Hepatocyte (in vitro differentiated cells): Measurements from ENCODE around the gene TIMMDC1. TPM values are rescaled to one million over a fixed set of nuclear protein-coding genes. Genes with fewer than 3 reads are reported as not detected.

ENCODE experiments used
- DNase-seq: peaks from one replicate; pipeline ENCODE4 v3.0.0-alpha.2; 2016; ENCODE audit warnings: low spot score
- H2AFZ ChIP-seq: fragments of 200-600 bp; sonication (generic); 2 replicates; pipeline ENCODE4 v1.6.0; 2016; ENCODE audit warnings: antibody characterized with exemption, mild to moderate bottlenecking
- H3K27ac ChIP-seq: fragments of 200-600 bp; sonication (generic); 2 replicates; pipeline ENCODE4 v1.5.1; 2016; ENCODE audit warnings: mild to moderate bottlenecking
- H3K27me3 ChIP-seq: fragments of 200-600 bp; sonication (generic); 2 replicates; pipeline ENCODE4 v1.6.1; 2016
- H3K36me3 ChIP-seq: fragments of 200-600 bp; sonication (generic); replicated peaks from 2 replicates; pipeline ENCODE4 v1.5.1; 2016; ENCODE audit warnings: low read depth; ENCODE audit not compliant: insufficient read depth
- H3K4me1 ChIP-seq: fragments of 200-600 bp; sonication (generic); 2 replicates; pipeline ENCODE4 v1.5.1; 2016; ENCODE audit warnings: mild to moderate bottlenecking, moderate library complexity; ENCODE audit not compliant: insufficient read depth
- H3K4me2 ChIP-seq: fragments of 200-600 bp; sonication (generic); 2 replicates; pipeline ENCODE4 v1.6.0; 2016
- H3K4me3 ChIP-seq: fragments of 200-600 bp; sonication (generic); 2 replicates; pipeline ENCODE4 v1.5.1; 2016; ENCODE audit warnings: mild to moderate bottlenecking
- H3K79me2 ChIP-seq: fragments of 200-600 bp; sonication (generic); 2 replicates; pipeline ENCODE4 v1.6.0; 2017; ENCODE audit warnings: mild to moderate bottlenecking
- H3K9me2 ChIP-seq: fragments of 200-600 bp; sonication (generic); replicated peaks from 2 replicates; pipeline ENCODE4 v1.6.0; 2017; ENCODE audit warnings: mild to moderate bottlenecking; ENCODE audit not compliant: insufficient read depth
- H3K9me3 ChIP-seq: fragments of 200-600 bp; sonication (generic); 2 replicates; pipeline ENCODE4 v1.5.1; 2016; ENCODE audit warnings: low read depth, mild to moderate bottlenecking
- H4K20me1 ChIP-seq: fragments of 200-600 bp; sonication (generic); 2 replicates; pipeline ENCODE4 v1.6.0; 2016; ENCODE audit warnings: mild to moderate bottlenecking; ENCODE audit not compliant: insufficient read depth, poor library complexity, severe bottlenecking
- EZH2 ChIP-seq: fragments of 200-600 bp; sonication (generic); IDR thresholded peaks from 2 replicates; pipeline ENCODE4 v1.6.1; 2016; ENCODE audit warnings: antibody characterized with exemption, mild to moderate bottlenecking, borderline replicate concordance
- EZH2phosphoT487 ChIP-seq: fragments of 200-600 bp; sonication (generic); IDR thresholded peaks from one replicate; pipeline ENCODE4 v1.6.1; 2018; ENCODE audit warnings: antibody characterized with exemption, mild to moderate bottlenecking, low read depth, moderate library complexity; ENCODE audit not compliant: unreplicated experiment, severe bottlenecking
- WGBS: methylation state at CpG from one replicate; pipeline ENCODE4 v1.1.6; 2016; ENCODE audit warnings: low lambda C conversion rate; ENCODE audit errors: missing lambda C conversion rate; 5-methylcytosine and 5-hydroxymethylcytosine counted together
- polyA plus RNA-seq: library from polyadenylated mRNA; unstranded; fragments of >200 nt; fragmentation: Nextera tagmentation; extraction: Ambion mirVana; gene quantifications from 2 replicates; pipeline ENCODE4 v1.2.1, GENCODE V29; 2016
- total RNA-seq: library from RNA; depleted of rRNA; stranded (reverse); fragments of >200 nt; gene quantifications from 2 replicates; pipeline ENCODE4 v1.2.3, GENCODE V29; 2014
- TF ChIP-seq, protein P1 (sequence below): fragments of 200-600 bp; sonication (generic); IDR thresholded peaks from 2 replicates; pipeline ENCODE4 v1.5.1; 2016; ENCODE audit warnings: antibody characterized with exemption, mild to moderate bottlenecking; ENCODE audit not compliant: poor library complexity

Gene TIMMDC1
- total and polyA plus RNA-seq, 2 experiments from 2014 or later = 47.8 to 140 TPM

DNA sequence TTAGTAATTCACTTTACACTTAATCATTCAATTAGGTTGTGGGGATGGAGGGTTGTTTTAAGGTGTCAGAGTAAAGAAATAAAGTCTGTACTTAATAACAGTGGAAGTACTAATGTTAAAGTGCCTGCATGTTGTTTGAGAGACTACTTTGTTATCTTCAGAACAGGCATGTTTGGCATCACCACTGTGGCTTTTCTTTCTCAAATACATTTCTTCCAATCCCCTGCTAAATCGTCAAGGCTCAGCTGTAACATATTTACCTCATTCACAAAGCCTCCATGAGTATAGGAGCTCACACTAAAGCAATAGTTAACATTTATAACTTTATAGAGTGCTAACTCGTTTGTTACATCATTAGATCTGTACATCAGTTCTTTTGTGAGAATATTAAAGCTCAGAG, 2.6 kb downstream of the TIMMDC1 start:
- H4K20me1 ChIP-seq = no peaks in the 10 kb centered on the region
- no peaks in the 10 kb centered on the region for H3K9me2 ChIP-seq
- H3K27ac ChIP-seq = no peak overlapping the region
- peaks cover 41% of the 10 kb centered on the region for H3K79me2 ChIP-seq
- TF ChIP-seq, protein P1, sequence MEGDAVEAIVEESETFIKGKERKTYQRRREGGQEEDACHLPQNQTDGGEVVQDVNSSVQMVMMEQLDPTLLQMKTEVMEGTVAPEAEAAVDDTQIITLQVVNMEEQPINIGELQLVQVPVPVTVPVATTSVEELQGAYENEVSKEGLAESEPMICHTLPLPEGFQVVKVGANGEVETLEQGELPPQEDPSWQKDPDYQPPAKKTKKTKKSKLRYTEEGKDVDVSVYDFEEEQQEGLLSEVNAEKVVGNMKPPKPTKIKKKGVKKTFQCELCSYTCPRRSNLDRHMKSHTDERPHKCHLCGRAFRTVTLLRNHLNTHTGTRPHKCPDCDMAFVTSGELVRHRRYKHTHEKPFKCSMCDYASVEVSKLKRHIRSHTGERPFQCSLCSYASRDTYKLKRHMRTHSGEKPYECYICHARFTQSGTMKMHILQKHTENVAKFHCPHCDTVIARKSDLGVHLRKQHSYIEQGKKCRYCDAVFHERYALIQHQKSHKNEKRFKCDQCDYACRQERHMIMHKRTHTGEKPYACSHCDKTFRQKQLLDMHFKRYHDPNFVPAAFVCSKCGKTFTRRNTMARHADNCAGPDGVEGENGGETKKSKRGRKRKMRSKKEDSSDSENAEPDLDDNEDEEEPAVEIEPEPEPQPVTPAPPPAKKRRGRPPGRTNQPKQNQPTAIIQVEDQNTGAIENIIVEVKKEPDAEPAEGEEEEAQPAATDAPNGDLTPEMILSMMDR = no peak
- TF ChIP-seq EZH2 (no peak), EZH2phosphoT487 (no peak)
- WGBS = 67% methylated on average over 2 of the region's 2 CpGs
- DNase-seq = no peak
- no peak overlapping the region for H2AFZ ChIP-seq
- no peaks in the 10 kb centered on the region for H3K27me3 ChIP-seq
- H3K4me1 ChIP-seq = peaks cover 24% of the 10 kb centered on the region
- H3K4me3 ChIP-seq = no peak overlapping the region
- H3K36me3 ChIP-seq = no peaks in the 10 kb centered on the region
- peak overlapping the region; percentile 84 for H3K4me2 ChIP-seq
- no peaks in the 10 kb centered on the region for H3K9me3 ChIP-seq

DNA sequence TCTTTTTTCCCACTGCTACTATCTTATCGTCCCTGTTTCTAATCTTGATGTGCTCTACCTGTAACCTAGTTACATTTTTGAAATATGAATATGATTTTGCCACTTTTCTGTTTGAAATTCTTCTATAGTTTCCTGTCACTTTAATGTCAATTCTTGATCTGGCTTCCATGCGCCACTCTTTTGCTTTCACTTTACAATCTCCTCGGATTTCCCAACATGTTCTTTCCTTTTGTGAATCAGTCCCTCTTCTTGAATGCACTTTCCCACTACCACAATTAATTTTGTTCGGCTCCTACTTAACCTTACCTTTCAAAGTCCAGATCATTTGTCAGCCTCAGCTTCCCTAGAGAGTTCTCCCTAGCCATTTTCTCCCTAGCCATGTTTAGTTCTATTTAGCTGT, 8.3 kb downstream of the TIMMDC1 start:
- Histone ChIP-seq H4K20me1 (no peaks in the 10 kb centered on the region), H3K36me3 (peaks cover 3% of the 10 kb centered on the region), H3K27ac (no peak overlapping the region), H2AFZ (no peak overlapping the region), H3K4me3 (no peak overlapping the region), H3K4me2 (no peak overlapping the region), H3K4me1 (no peaks in the 10 kb centered on the region), H3K9me2 (no peaks in the 10 kb centered on the region), H3K9me3 (no peaks in the 10 kb centered on the region), H3K79me2 (peaks cover 21% of the 10 kb centered on the region), H3K27me3 (no peaks in the 10 kb centered on the region)
- TF ChIP-seq EZH2phosphoT487 = no peak
- no peak for TF ChIP-seq EZH2
- TF ChIP-seq, protein P1 = no peak
- 96% methylated on average over 4 of the region's 4 CpGs for WGBS
- DNase-seq = no peak

DNA sequence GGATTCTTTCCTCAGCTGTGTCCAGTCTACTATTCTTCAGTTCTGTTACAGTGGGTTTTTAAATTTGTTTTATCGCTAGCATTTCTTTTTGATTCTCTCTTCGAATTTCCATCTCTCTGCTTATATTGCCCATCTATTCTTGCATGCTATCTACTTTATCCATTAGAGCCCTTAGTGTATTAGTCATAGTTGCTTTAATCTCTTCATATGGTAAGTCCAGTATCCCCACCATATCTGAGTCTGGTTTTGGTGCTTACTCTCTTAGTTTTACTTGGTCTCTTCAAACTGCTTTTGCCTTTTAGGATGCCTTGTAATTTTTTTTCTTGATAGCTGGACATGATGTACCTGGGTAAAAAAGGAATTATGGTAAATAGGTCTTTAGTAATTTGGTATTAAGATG, 9.1 kb downstream of the TIMMDC1 start:
- no peaks in the 10 kb centered on the region for H3K27me3 ChIP-seq
- peaks cover 3% of the 10 kb centered on the region for H3K36me3 ChIP-seq
- no peaks in the 10 kb centered on the region for H3K4me1 ChIP-seq
- no peaks in the 10 kb centered on the region for H3K9me3 ChIP-seq
- H4K20me1 ChIP-seq = no peaks in the 10 kb centered on the region
- H3K27ac ChIP-seq = no peak overlapping the region
- no peaks in the 10 kb centered on the region for H3K9me2 ChIP-seq
- 95% methylated on average over 2 of the region's 2 CpGs for WGBS
- H3K79me2 ChIP-seq = peaks cover 14% of the 10 kb centered on the region
- no peak overlapping the region for H3K4me3 ChIP-seq
- TF ChIP-seq EZH2 = no peak
- TF ChIP-seq EZH2phosphoT487 = no peak
- TF ChIP-seq, protein P1 = no peak
- no peak overlapping the region for H3K4me2 ChIP-seq
- H2AFZ ChIP-seq = no peak overlapping the region
- DNase-seq = no peak
